K562 (cell line): ENCODE results near the gene C2orf42. TPM values are rescaled to one million over a fixed set of nuclear protein-coding genes. Genes with fewer than 3 reads are reported as not detected.

ENCODE experiments used
- ATAC-seq: fragments of 200-7000 bp; cut with Tn5 transposase; 3 replicates; pipeline ENCODE4 v1.9.1; 2020; ENCODE audit warnings: moderate library complexity
- BruUV-seq: library from RNA; stranded (reverse); fragments of 400-500 nt; replicated peaks from 2 replicates; lab custom pipeline; 2021; lab: Mats Ljungman, UMichigan
- CTCF ChIA-PET: fragments of 300-600 bp; formaldehyde crosslinking; extraction: SDS; loops from one replicate; lab custom pipeline; 2021; ENCODE audit warnings: low intra/inter-chr PET ratio; lab: Yijun Ruan, JAX
- POLR2A ChIA-PET: fragments of 300-600, 350-650 bp; sonication (Branson Sonifier 250); formaldehyde crosslinking; extraction: SDS; loops from one replicate; lab custom pipeline; 2021; ENCODE audit warnings: antibody characterized with exemption, inconsistent platforms; lab: Yijun Ruan, JAX
- DNase-seq, 4 experiments: peaks; one replicate each; pipeline versions ENCODE4 v3.0.0 to v3.0.0-alpha.2; 2011 to 2018; ENCODE audit warnings: low spot score in 3 of 4, mixed read lengths in 3 of 4; ENCODE audit errors: extremely low read depth in 1 of 4
- FAIRE-seq: peaks from 2 replicates; lab custom pipeline; 2011; peaks lifted over from hg19 to GRCh38; lab: Jason Lieb, UNC
- H2AFZ ChIP-seq: 2 replicates; pipeline ENCODE4 v1.6.0; 2011; ENCODE audit warnings: low read depth, low read length, control low read depth, inconsistent platforms
- H3K27ac ChIP-seq: fragments of 200-600 bp; 3 replicates; pipeline ENCODE4 v1.8.0; 2011; ENCODE audit warnings: low read depth, mild to moderate bottlenecking, control low read depth, inconsistent platforms, low read length, moderate library complexity, mixed read lengths; ENCODE audit errors: extremely low read depth
- H3K27me3 ChIP-seq, 2 experiments: fragments of 300-600 bp in 1 of 2; 2 replicates in 1 of 2; 3 replicates in 1 of 2; pipeline versions ENCODE4 v1.6.0 to v1.8.0; 2011; ENCODE audit warnings: inconsistent platforms in 2 of 2, low read length in 2 of 2, mild to moderate bottlenecking in 1 of 2, mixed read lengths in 1 of 2, moderate library complexity in 1 of 2; ENCODE audit not compliant: control insufficient read depth in 2 of 2, insufficient read depth in 2 of 2
- H3K36me3 ChIP-seq: fragments of 300-600 bp; 3 replicates; pipeline ENCODE4 v1.8.0; 2011; ENCODE audit warnings: mild to moderate bottlenecking, low read length, inconsistent platforms; ENCODE audit not compliant: control insufficient read depth, insufficient read depth
- H3K4me1 ChIP-seq, 2 experiments: fragments of 200-600 bp in 1 of 2; replicated peaks in 1 of 2; 2 replicates in 1 of 2; 3 replicates in 1 of 2; pipeline versions ENCODE4 v1.5.1 to v1.8.0; 2011; ENCODE audit warnings: inconsistent platforms in 2 of 2, low read length in 2 of 2, mild to moderate bottlenecking in 1 of 2, mixed read lengths in 1 of 2, moderate library complexity in 1 of 2; ENCODE audit not compliant: control insufficient read depth in 2 of 2, insufficient read depth in 2 of 2
- H3K4me2 ChIP-seq: 2 replicates; pipeline ENCODE4 v1.6.1; 2011; ENCODE audit warnings: low read length, control low read depth, inconsistent platforms, mixed read lengths; ENCODE audit not compliant: insufficient read depth
- H3K4me3 ChIP-seq: fragments of 200-600 bp; sonication (generic), shearing (Covaris generic); 2 replicates; pipeline ENCODE4 v1.5.1; 2016; ENCODE audit warnings: control low read depth, inconsistent platforms
- H3K79me2 ChIP-seq: fragments of 200-600 bp; 3 replicates; pipeline ENCODE4 v1.8.0; 2011; ENCODE audit warnings: low read length, inconsistent platforms; ENCODE audit not compliant: control insufficient read depth, insufficient read depth
- H3K9ac ChIP-seq, 2 experiments: 2 replicates each; pipeline versions ENCODE4 v1.6.0 to v1.6.1; 2011; ENCODE audit warnings: low read depth in 2 of 2, low read length in 2 of 2, control low read depth in 1 of 2, inconsistent platforms in 1 of 2, mild to moderate bottlenecking in 1 of 2, mixed read lengths in 1 of 2; ENCODE audit not compliant: insufficient read depth in 1 of 2
- H3K9me1 ChIP-seq: one replicate; pipeline ENCODE4 v1.6.0; 2011; ENCODE audit warnings: inconsistent platforms, mild to moderate bottlenecking, low read length, moderate library complexity; ENCODE audit not compliant: control insufficient read depth, insufficient read depth
- H3K9me3 ChIP-seq: replicated peaks from 2 replicates; pipeline ENCODE4 v1.5.1; 2011; ENCODE audit warnings: low read depth, low read length, inconsistent platforms; ENCODE audit not compliant: control insufficient read depth, insufficient read depth
- H4K20me1 ChIP-seq: replicated peaks from 2 replicates; pipeline ENCODE4 v1.6.1; 2011; ENCODE audit warnings: low read length, inconsistent platforms, mixed read lengths; ENCODE audit not compliant: control insufficient read depth, insufficient read depth
- BDP1 ChIP-seq: IDR thresholded peaks from 3 replicates; pipeline ENCODE4 v1.6.1; 2011; ENCODE audit not compliant: insufficient read length, insufficient read depth
- CBX3 ChIP-seq, 2 experiments: IDR thresholded peaks; 1 replicate in 1 of 2; 2 replicates in 1 of 2; pipeline ENCODE4 v1.6.1; 2012; ENCODE audit warnings: inconsistent platforms in 2 of 2, low read length in 2 of 2, borderline replicate concordance in 1 of 2, control low read depth in 1 of 2
- CEBPB ChIP-seq: fragments of 450-650 bp; IDR thresholded peaks from 2 replicates; pipeline ENCODE4 v1.6.1; 2016; ENCODE audit warnings: missing genetic modification characterization, missing compliant biosample characterization
- EWSR1 ChIP-seq: fragments of 450-650 bp; IDR thresholded peaks from 2 replicates; pipeline ENCODE4 v1.6.1; 2018; ENCODE audit warnings: borderline replicate concordance, mild to moderate bottlenecking, low read depth, moderate library complexity; ENCODE audit not compliant: partially characterized antibody
- GTF2F1 ChIP-seq: IDR thresholded peaks from 2 replicates; pipeline ENCODE4 v1.6.1; 2011; ENCODE audit warnings: low read depth, low read length, improper control_type of control experiment
- KAT7 ChIP-seq: sonication (generic); formaldehyde crosslinking; IDR thresholded peaks from 2 replicates; pipeline ENCODE4 v1.8.0; 2022; ENCODE audit warnings: missing genetic modification reagents, mild to moderate bottlenecking, borderline replicate concordance
- LCOR ChIP-seq: sonication (generic); formaldehyde crosslinking; IDR thresholded peaks from 2 replicates; pipeline ENCODE4 v1.8.0; 2022; ENCODE audit warnings: mild to moderate bottlenecking, missing genetic modification reagents
- MYC ChIP-seq, 2 experiments: fragments of 250-450 bp in 1 of 2; sonication (Bioruptor Pico) in 1 of 2; IDR thresholded peaks; 2 replicates each; pipeline versions ENCODE4 v1.5.1 to v1.6.1; 2012 to 2021; ENCODE audit warnings: low read depth in 2 of 2, borderline replicate concordance in 1 of 2, improper control_type of control experiment in 1 of 2, low read length in 1 of 2, mild to moderate bottlenecking in 1 of 2, moderate library complexity in 1 of 2
- POU5F1 ChIP-seq: fragments of 150-350 bp; IDR thresholded peaks from 2 replicates; pipeline ENCODE4 v1.6.1; 2014; ENCODE audit warnings: borderline replicate concordance, low read length, low read depth, mild to moderate bottlenecking; ENCODE audit not compliant: partially characterized antibody
- SMAD4 ChIP-seq: fragments of 250-450 bp; sonication (Bioruptor Pico); conservative IDR thresholded peaks from 2 replicates; pipeline ENCODE4 v1.8.0; 2021; ENCODE audit warnings: inconsistent platforms, mild to moderate bottlenecking, moderate library complexity
- TBL1XR1 ChIP-seq, 2 experiments: IDR thresholded peaks; 2 replicates each; pipeline ENCODE4 v1.6.1; 2012; ENCODE audit warnings: improper control_type of control experiment in 2 of 2, low read length in 2 of 2, mild to moderate bottlenecking in 1 of 2
- ZFP36 ChIP-seq: fragments of 150-350 bp; IDR thresholded peaks from 2 replicates; pipeline ENCODE4 v1.6.1; 2018; ENCODE audit warnings: low read length, low read depth; ENCODE audit not compliant: partially characterized antibody
- ZNF408 ChIP-seq: fragments of 250-450 bp; sonication (Bioruptor Pico); IDR thresholded peaks from 2 replicates; pipeline ENCODE4 v1.4.0; 2020; ENCODE audit warnings: low read depth, mild to moderate bottlenecking, moderate library complexity
- ZNF766 ChIP-seq: fragments of 200-800 bp; sonication (Bioruptor generic); conservative IDR thresholded peaks from 2 replicates; pipeline ENCODE4 v1.6.1; 2016; ENCODE audit warnings: missing genetic modification characterization, missing compliant biosample characterization
- WGBS: fragments of 100-300 bp; shearing (Covaris generic); methylation state at CpG from one replicate; pipeline ENCODE4 v1.1.6; 2016; ENCODE audit warnings: low coverage, mixed read lengths; ENCODE audit not compliant: insufficient coverage; ENCODE audit errors: missing lambda C conversion rate; 5-methylcytosine and 5-hydroxymethylcytosine counted together
- in situ Hi-C: fragments of 300-500 bp; cut with MboI; formaldehyde crosslinking; loops from 4 replicates; pipeline ENCODE4 v1.15.0; 2018; ENCODE audit warnings: inconsistent platforms, mixed read lengths
- intact Hi-C: fragments of 100-400 bp; cut with micrococcal nuclease; formaldehyde crosslinking; loops from 2 replicates; pipeline ENCODE4 v1.14.2; 2022
- polyA plus RNA-seq, 8 experiments: library from polyadenylated mRNA; depleted of rRNA in 4 of 8; stranded (reverse) in 5 of 8; unstranded in 3 of 8; fragments of >200 nt; fragmentation: Nextera tagmentation in 2 of 8; fragmentation: Illumina TruSeq in 1 of 8; extraction: Ambion mirVana in 2 of 8; extraction: Trizol in 1 of 8; gene quantifications; 2 replicates each; pipeline versions ENCODE4 v1.2.1 to v1.2.3, GENCODE V29; 2011 to 2014; ENCODE audit warnings: inconsistent platforms in 1 of 8, missing spikeins in 1 of 8
- total RNA-seq, 7 experiments: library from RNA; depleted of rRNA in 6 of 7; stranded (reverse); fragments of >200 nt in 6 of 7; fragmentation: Illumina TruSeq in 2 of 7; extraction: Trizol in 2 of 7; gene quantifications; 2 replicates each; pipeline versions ENCODE4 v1.2.1 to v1.2.3, GENCODE V29; 2011 to 2021; ENCODE audit warnings: low replicate concordance in 1 of 7
- TF ChIP-seq, protein P1 (sequence below): sonication (generic); IDR thresholded peaks from 2 replicates; pipeline ENCODE4 v1.6.1; 2016
- TF ChIP-seq, protein P2 (sequence below): sonication (generic); formaldehyde crosslinking; IDR thresholded peaks from 2 replicates; pipeline ENCODE4 v1.4.0; 2020; ENCODE audit warnings: mild to moderate bottlenecking, missing genetic modification reagents
- TF ChIP-seq, protein P3 (sequence below): sonication (generic); formaldehyde crosslinking; IDR thresholded peaks from 2 replicates; pipeline ENCODE4 v1.8.0; 2022; ENCODE audit warnings: missing genetic modification reagents, mild to moderate bottlenecking, borderline replicate concordance

Gene C2orf42
- total and polyA plus RNA-seq, 9 of the 15 experiments (the other 6 are each of a cell fraction or from before 2014, with no cell fraction given): 4.6 to 10.9 (median 7.5) TPM

DNA sequence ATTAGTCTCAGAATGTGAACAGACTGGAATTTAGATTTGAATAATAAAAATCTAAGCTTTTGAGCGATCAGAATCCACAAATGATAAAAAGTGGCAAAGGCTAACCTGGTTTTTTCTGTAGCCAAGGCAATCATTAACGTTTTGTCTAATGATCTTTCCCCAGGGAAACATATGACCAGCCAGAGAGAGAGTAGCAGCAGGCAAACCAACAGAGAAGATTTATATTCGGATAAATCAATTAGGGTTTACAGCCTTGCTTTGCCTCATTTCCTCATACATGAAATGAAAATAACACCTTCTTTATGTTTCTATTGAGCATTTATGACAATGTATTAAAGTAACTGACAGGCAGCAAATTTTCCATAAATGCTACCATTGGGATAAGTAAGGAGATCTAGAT, 43.1 kb upstream of the C2orf42 start:
- no TSS peak for BruUV-seq
- TF ChIP-seq CBX3 (IDR thresholded peaks at IDR 0.05; ENCODE audit: borderline replicate concordance in 1 of 2, low read length in 2 of 2): no peak
- TF ChIP-seq, protein P1, sequence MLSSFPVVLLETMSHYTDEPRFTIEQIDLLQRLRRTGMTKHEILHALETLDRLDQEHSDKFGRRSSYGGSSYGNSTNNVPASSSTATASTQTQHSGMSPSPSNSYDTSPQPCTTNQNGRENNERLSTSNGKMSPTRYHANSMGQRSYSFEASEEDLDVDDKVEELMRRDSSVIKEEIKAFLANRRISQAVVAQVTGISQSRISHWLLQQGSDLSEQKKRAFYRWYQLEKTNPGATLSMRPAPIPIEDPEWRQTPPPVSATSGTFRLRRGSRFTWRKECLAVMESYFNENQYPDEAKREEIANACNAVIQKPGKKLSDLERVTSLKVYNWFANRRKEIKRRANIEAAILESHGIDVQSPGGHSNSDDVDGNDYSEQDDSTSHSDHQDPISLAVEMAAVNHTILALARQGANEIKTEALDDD: no peak
- TF ChIP-seq EWSR1: no peak
- TF ChIP-seq CEBPB (tag): no peak
- TF ChIP-seq, protein P2, sequence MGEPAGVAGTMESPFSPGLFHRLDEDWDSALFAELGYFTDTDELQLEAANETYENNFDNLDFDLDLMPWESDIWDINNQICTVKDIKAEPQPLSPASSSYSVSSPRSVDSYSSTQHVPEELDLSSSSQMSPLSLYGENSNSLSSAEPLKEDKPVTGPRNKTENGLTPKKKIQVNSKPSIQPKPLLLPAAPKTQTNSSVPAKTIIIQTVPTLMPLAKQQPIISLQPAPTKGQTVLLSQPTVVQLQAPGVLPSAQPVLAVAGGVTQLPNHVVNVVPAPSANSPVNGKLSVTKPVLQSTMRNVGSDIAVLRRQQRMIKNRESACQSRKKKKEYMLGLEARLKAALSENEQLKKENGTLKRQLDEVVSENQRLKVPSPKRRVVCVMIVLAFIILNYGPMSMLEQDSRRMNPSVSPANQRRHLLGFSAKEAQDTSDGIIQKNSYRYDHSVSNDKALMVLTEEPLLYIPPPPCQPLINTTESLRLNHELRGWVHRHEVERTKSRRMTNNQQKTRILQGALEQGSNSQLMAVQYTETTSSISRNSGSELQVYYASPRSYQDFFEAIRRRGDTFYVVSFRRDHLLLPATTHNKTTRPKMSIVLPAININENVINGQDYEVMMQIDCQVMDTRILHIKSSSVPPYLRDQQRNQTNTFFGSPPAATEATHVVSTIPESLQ (CRISPR knock-in tag): no peak
- no peak for TF ChIP-seq ZNF408 (CRISPR knock-in tag)
- TF ChIP-seq, protein P3, sequence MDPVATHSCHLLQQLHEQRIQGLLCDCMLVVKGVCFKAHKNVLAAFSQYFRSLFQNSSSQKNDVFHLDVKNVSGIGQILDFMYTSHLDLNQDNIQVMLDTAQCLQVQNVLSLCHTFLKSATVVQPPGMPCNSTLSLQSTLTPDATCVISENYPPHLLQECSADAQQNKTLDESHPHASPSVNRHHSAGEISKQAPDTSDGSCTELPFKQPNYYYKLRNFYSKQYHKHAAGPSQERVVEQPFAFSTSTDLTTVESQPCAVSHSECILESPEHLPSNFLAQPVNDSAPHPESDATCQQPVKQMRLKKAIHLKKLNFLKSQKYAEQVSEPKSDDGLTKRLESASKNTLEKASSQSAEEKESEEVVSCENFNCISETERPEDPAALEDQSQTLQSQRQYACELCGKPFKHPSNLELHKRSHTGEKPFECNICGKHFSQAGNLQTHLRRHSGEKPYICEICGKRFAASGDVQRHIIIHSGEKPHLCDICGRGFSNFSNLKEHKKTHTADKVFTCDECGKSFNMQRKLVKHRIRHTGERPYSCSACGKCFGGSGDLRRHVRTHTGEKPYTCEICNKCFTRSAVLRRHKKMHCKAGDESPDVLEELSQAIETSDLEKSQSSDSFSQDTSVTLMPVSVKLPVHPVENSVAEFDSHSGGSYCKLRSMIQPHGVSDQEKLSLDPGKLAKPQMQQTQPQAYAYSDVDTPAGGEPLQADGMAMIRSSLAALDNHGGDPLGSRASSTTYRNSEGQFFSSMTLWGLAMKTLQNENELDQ (CRISPR knock-in tag): no peak
- TF ChIP-seq GTF2F1: no peak
- TF ChIP-seq SMAD4 (CRISPR knock-in tag): no peak
- no peak for TF ChIP-seq TBL1XR1 (IDR thresholded peaks at IDR 0.05; ENCODE audit: low read length in 2 of 2)
- TF ChIP-seq KAT7: no peak
- no peak for TF ChIP-seq LCOR (CRISPR knock-in tag)
- no peak for TF ChIP-seq POU5F1
- no peak for TF ChIP-seq ZFP36
- no peak for TF ChIP-seq MYC (IDR thresholded peaks at IDR 0.05; ENCODE audit: low read depth, low read length)
- no peak for TF ChIP-seq MYC (CRISPR knock-in tag; IDR thresholded peaks at IDR 0.05; ENCODE audit: borderline replicate concordance, low read depth)
- no peak for TF ChIP-seq ZNF766
- TF ChIP-seq BDP1: no peak

More for the DNA sequence above, 43.1 kb upstream of the C2orf42 start:
- no peaks in the 10 kb centered on the region for H3K27me3 ChIP-seq
- no peaks in the 10 kb centered on the region for H3K9me1 ChIP-seq
- H3K27ac ChIP-seq: no peak overlapping the region
- H3K79me2 ChIP-seq: peaks cover 34% of the 10 kb centered on the region
- ATAC-seq: no peak
- intact Hi-C loops: no loop called here
- DNase-seq: no peak
- in situ Hi-C loops: no loop called here
- no peak overlapping the region for H3K9ac ChIP-seq
- no peaks in the 10 kb centered on the region for H4K20me1 ChIP-seq
- POLR2A ChIA-PET: interaction anchor here (0.7 kb wide), 2 partner anchors 9 to 110 kb away, joined by 3 read pairs; no protein-coding TSS in a partner anchor
- no peaks in the 10 kb centered on the region for H3K9me3 ChIP-seq
- peaks cover 69% of the 10 kb centered on the region for H3K36me3 ChIP-seq
- CTCF ChIA-PET: no interaction called here
- no peak overlapping the region for H3K4me3 ChIP-seq
- H2AFZ ChIP-seq: no peak overlapping the region
- H3K4me2 ChIP-seq: no peak overlapping the region
- no peaks in the 10 kb centered on the region for H3K4me1 ChIP-seq
- no peak for FAIRE-seq
- WGBS: 79% methylated on average over 3 of the region's 3 CpGs
